ENCODE results near the gene DARS1.

The DARS1 gene

DNA sequence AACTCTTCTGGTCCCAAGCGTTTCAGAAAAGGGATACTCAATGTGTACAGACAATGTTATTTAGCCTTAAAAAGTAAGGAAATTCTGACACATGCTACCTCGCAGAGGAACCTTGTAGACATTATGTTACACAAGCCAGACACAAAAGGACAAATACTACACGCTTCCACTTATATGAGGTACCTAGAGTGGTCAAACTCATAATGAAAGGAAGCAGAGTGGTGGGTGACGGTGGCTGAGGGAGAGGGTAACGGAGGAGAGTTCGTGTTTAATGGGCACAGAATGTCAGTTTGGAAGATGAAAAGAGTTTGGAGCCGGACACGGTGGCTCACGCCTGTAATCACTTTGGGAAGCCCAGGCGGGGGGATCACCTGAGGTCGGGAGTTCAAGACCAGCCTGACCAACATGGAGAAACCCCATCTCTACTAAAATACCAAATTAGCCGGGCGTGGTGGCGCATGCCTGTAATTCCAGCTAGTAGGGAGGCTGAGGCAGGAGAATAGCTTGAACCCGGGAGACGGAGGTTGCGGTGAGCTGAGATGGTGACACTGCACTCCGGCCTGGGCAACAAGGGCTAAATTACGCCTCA, 110.6 kb downstream of the DARS1 start:
- no peak for DNase-seq

GRCh38 chr2:135870571-135870970, 114.9 kb downstream of the DARS1 start:
- no peak for DNase-seq

GRCh38 chr2:135863233-135863632, 122.2 kb downstream of the DARS1 start:
- DNase-seq = no peak

GRCh38 chr2:135862718-135863117, 122.7 kb downstream of the DARS1 start:
- DNase-seq = no peak

Data from Kasumi-1 (cell line).